ENCODE data around the gene ESPN.

The ESPN gene

GRCh38 chr1:6466751-6467150 is 42.2 kb downstream of the ESPN start:
- no peak for DNase-seq

- no peak for DNase-seq
Observed at GRCh38 chr1:6467224-6467623, 42.6 kb downstream of the ESPN start.

GRCh38 chr1:6467744-6468688 is 43.4 kb downstream of the ESPN start:
- DNase-seq, result no peak

- DNase-seq, result no peak
Observed at GRCh38 chr1:6468729-6469461, 44.3 kb downstream of the ESPN start.

DNA sequence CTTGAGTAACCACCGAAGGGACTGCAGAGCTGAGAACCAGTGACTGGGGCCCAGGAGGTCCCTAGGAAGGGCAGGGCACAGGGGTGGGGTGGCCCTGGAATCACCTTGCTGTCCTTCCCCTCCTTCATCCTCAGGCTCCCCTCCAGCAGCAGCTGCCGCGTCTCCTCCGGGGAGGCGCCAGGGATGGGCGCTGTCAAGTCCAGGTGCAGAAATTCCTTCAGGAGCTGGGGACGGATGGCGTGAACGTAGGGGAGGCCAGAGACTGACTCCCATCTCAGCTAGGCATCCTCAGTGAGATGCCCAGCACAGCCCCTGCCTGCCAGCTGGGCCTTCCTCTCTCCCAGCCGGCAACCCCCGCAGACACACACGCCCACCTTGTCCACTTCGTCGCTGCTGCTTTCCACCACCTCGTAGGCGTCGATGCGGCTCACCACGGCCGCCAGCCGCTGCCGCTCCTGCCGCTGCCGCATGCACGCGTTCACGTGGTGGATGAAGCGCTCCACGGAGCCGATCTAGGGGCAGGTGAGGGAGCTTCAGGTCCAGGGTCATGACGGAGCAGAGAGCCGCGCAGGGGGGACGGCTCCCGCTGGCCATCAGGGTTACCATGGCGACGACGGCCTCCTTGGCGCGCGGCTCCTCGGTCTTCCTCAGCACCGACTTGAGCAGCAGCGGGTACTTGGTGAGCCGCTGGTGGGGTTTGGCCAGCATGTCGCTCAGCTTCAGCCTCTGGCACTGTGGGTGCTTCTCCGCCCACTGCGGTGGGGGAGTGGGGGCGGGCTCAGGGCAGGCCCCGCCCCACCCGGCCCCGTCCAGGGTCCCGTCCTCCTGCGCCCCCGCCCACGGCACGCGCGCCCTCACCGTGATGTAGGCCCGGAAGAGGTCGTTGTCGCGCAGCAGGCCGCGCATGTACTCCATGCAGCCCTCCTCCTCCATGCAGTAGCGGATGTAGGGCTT is 45.8 kb downstream of the ESPN start:
- no peak for DNase-seq

- DNase-seq, result no peak
Observed at GRCh38 chr1:6471086-6471969, 46.8 kb downstream of the ESPN start.

DNA sequence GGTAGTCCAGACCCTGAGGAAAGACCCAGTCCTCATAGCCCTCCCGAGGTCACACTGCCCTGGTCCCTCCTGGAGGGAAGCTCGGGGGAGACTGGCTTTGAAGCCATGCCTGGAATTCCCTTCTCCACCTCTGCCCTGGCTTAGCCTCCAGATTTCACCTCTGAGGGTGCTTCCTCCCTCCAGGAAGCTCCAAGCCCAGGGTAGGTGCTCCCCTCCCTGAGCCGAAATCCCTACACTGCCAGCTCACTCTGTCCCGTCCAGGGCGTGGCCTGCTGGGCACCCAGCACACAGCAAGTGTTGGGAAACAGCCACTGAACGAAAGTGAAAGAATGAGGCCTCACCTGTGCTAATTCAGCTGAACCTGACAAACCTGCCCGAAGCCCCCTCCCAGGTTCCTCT is 47.4 kb downstream of the ESPN start:
- DNase-seq, result no peak

DNA sequence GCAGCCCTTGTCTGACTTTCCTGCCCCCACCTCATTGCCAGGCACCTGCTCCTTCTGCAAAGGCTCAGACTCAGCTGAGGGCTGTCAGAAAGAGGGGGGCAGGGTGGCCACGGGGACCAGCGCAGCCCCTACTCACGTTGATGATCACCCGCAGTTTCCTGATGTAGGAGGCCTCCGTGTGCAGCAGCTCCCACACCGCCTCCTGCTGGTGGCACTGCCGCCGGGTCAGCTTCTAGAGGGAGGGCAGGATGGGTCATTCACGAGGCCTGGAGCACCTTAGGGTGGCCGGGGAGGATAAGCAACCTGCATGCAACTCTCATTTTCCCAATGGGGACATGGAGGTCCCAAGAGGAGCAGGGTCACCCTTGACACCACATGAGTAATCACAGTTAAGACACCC is 47.8 kb downstream of the ESPN start:
- DNase-seq, result no peak

DNA sequence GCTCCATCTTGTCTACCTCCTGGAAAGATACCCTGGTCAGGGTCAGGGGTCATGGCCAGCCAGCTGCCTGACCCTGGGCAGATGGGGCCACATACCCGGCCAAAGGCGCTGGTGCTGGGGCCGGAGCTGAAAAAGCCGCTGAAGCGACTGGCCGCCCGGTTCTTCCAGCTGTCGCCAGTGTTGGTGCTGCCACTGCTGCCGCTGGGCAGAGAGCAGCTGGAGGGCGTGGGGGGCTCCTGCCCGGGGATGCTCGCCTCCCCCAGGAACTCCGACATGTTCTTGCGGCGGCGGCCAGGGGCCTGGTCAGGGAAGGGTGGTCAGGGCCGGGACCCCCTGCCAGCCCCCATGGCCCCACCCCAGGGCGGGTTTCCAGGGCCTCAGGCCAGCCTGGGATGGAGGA is 48.6 kb downstream of the ESPN start:
- no peak for DNase-seq

- no peak for DNase-seq
Observed at GRCh38 chr1:6473974-6474814, 49.6 kb downstream of the ESPN start.

GRCh38 chr1:6474815-6475282 is 50.3 kb downstream of the ESPN start:
- no peak for DNase-seq

DNA sequence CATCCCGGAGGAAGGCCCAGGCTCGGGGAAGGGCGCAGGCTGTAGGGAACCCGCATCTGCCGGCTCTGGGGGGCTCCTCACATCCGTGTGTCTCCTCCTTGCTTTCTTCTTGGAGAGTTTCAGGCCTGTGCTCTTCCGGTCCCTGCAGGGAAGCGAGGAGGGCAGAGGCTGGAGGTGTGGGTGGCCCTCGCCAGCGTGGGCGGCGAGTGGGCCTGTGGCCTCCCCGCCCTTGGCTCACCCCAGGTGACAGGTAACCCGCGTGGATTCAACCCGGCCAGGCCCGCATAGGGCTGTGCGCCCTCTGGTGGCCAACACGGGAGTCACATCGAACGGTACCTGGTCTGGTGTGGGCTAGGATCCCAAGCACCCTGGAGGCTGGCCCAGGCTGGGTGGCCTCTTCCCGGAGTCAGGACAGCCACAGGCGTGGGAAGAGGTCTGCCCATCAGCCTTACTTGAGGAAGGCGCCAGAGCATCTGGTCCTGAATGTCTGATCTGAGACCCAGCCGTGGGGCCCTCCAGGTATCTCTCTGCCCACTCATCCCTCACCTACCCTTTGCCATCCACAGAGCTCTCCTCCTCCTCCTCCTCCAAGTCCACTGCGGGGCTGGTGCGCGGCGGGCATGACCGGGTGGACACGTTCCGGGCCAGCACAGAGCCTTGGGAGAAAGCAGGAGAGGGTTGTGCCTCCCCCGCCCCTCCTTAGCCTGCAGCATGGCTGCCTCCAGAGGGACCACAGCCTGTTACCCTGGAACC is 51.0 kb downstream of the ESPN start:
- DNase-seq, result no peak

GRCh38 chr1:6476483-6476882 is 51.9 kb downstream of the ESPN start:
- no peak for DNase-seq

- no peak for DNase-seq
Observed at GRCh38 chr1:6477039-6477820, 52.7 kb downstream of the ESPN start.

DNA sequence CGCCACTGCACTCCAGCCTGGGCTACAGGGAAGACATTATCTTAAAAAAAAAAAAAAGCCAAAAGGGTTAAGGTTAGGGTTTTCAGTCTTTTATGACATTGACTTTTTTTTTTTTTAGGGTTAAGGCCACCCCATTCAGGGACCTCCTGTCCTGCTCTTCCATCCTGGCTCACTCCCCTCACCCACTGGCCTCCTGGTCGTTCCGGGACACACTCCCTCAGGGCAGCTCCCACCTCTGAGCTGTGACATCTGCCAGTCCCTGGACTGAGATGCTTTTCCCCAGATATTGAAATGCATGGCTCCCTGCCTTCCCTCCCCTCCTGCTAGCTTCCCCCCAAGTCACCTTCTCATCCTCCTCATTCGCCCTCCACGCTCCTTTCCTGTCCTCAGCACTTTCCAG is 57.2 kb downstream of the ESPN start:
- DNase-seq, result no peak

- DNase-seq, result no peak
Observed at GRCh38 chr1:6483017-6483760, 58.6 kb downstream of the ESPN start.

GRCh38 chr1:6483761-6484117 is 59.2 kb downstream of the ESPN start:
- DNase-seq, result no peak

GRCh38 chr1:6484826-6485167 is 60.2 kb downstream of the ESPN start:
- no peak for DNase-seq

All from MV-4-11 (cell line).